Measurements from ENCODE around the gene DPH7.
A peak's percentile ranks its signal among the peaks of the same experiment; 100 is the strongest.
"Not testable (repeated sequence)": the region's sequence is repeated elsewhere in the genome, so short reads cannot be mapped to it uniquely, and the experiment has no call there.

DPH7 gene

DNA sequence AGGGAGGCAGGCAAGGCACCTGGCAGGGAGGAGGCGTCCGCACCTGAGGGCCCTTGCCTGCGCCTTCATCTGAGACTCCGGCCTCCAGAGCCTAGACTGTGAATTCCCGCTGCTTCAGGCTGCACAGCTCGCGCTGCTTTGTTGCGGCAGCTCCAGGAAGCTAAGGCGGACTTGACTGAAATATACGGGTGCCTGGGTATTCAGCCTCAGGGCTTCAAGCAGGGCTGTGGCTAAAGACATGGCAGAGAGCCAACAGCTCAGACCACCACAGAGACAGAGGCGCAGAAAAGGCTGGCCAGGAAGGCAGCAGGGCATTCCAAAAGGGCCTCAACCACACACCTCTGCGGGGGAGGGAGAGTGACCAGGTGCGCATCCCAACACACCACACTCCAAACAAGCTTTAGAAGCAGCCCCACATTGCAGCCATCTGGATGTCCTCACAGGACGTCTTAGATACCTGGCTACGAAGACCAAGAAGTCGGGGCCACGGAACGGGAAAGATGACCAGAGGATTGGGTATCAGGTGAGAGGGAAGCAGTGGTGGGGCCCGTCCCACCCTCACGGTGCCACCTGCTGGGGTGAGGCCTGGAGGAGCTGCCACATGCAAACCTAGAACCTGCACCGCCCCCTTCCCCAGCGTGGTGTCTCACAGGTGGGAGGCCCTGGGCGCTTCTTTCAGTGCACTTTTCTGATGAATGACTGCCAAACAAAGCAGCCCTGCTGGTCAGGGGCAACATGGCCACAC lies 1.7 kb upstream of the DPH7 start:
- no peak for DNase-seq

DNA sequence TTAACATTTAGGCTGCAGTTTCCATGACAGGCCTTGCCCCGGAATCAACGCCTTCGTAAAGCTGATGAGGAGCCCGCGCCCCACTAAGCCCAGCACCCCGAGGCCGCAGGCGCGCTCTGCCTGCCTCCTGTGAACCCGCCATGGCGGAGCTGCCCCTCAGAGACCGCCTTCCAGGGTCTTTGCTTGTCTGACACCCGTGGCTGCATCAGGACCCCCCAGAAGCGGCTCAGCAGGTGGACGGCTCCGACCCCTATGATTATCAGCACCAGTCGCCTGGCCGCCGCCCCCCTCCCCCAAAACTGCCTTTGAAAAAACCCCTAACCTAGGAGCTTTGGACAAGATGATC lies 507 bp upstream of the DPH7 start:
- DNase-seq, result no peak

DNA sequence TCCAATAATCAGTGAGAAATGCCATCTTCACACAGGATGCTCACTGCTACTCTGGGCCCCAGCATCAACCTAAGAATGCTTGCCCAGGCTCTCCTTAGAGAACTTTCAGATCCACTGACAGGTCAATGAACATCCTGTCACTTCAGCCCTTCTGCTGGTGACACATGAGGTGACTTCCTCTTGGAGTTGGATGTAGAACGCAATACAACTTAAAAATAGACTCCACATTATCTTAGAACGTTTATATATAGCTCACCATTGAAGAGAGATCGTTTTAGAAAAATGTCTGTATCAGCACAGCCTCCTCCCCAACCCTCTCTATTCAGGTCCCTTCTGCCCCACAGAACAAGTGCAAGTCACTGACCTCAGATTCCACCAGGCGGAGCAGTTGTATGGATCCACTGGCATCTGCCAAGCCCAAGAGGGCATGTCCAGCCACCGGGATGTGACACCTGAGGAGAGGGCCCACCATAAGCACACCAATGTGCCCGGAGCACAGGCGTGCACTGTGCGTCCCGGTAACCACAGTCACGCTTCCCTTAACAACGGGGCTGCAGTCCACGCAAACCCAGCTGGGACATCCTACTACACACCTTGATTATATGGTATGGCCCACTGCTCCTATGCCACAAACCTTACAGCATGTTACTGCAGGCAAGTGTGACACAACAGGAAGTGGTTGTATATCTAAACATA lies 2.9 kb downstream of the DPH7 start:
- DNase-seq, result no peak

DNA sequence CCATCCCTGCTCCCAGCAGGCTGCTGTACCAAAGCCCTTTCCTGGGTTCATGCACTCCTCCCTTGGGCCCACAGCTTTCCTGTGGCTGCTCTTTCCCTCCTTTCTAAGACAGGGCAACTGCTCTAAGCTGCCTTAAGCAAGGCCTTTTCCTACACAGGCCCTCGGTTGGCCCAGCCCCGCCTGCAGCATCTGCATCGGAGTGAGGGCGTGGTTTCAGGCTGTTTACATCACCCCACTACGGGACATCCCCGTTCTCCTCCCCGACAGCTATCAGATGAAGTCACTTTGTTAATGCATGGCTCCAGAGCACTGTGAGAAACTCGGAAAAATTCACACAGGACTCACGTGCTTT lies 3.4 kb downstream of the DPH7 start:
- DNase-seq, result no peak

DNA sequence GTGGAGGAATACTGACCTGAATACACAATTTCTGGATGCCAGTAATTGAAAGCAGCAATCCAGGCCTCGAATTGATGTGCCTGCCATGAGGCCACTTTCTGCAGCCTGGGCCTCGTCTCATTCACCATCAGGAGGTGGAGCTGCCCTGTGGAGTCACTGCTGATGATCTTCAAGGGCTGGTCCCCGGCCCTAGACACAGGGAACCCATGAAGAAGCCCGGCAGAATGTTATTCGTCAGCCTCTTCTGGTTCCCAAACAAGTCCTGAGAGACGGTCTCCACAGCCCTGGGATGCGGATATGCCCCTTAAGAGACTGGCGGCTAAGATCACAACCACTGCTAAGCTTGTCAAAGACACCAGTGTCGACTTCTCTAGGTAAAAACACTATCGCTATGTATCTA lies 4.5 kb downstream of the DPH7 start:
- no peak for DNase-seq

DNA sequence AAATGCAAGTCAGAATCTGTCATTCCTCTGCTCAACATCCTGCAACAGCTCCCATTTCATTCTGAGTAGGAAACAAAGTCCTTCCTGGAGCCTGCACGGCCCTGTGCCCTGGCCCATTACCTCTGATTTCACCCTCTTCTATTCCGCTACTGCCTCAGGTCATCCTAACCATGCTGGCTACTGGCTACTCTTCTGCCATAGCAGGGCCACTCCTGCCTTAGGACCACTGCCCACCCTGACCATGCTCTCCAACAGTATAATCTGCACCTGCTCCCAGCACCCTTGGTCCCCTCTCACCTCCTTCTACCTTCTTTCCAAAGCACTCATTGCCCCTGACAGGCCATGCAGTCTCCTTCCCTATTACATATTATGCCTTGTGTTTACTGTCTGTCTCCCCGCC lies 8.2 kb downstream of the DPH7 start:
- DNase-seq, result no peak

DNA sequence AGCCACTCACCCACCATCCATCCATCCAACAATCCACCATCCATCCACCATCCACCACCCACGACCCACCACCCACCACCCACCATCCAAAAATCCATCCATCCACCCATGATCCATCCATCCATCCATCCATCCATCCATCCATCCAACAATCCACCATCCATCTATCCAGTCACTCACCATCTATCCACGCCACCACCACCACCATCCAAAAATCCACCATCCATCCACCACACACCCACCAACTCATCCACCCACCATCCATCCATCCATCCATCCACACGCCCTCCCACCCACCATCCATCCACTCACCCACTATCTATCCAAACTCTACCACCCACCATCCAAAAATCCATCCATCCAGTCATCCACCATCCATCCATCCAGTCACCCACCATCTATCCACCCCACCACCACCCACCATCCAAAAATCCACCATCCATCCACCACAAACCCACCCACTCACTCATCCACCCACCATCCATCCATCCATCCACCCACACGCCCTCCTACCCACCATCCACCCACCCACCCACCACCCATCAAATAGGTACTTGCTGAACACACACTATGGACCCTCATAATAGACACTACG lies 9.0 kb downstream of the DPH7 start:
- no peak for DNase-seq

DNA sequence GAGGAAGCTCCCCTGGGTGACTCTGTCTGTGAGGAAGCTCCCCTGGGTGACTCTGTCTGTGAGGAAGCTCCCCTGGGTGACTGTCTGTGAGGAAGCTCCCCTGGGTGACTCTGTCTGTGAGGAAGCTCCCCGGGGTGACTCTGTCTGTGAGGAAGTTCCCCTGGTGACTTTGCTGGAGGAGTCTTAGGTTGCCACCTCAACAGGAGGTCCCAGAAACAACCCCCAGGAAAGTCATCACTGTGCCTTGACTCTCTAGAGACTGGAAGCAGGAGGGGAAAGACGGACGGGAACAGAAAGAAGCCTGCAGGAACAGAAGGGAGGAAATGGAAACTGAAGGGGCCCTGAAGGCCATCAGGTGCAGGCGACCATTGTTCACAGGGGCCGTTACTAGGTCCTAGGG lies 10.3 kb downstream of the DPH7 start:
- DNase-seq, result not testable (repeated sequence)

DNA sequence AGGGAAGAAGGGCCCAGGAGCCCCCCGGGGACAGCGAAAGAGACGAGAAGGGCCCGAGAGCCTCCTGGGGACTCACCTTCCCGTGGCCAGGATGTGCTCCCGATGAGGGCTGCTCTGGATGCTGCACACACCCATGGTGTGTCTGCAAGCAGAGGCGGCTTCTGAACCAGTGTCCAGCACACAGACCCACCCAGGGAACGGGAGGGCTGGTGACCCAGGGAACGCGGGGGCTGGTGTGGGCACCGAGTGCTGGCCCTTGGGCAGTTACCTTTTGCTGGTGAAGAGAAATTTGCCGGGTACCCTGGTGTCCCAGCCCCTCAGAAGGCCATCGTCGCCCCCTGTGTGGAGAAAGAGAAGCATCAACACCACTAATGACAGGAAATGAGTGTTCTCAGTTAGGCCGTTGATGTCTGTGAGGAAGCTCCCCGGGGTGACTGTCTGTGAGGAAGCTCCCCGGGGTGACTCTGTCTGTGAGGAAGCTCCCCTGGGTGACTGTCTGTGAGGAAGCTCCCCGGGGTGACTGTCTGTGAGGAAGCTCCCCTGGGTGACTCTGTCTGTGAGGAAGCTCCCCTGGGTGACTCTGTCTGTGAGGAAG lies 13.8 kb downstream of the DPH7 start:
- DNase-seq, result no peak

DNA sequence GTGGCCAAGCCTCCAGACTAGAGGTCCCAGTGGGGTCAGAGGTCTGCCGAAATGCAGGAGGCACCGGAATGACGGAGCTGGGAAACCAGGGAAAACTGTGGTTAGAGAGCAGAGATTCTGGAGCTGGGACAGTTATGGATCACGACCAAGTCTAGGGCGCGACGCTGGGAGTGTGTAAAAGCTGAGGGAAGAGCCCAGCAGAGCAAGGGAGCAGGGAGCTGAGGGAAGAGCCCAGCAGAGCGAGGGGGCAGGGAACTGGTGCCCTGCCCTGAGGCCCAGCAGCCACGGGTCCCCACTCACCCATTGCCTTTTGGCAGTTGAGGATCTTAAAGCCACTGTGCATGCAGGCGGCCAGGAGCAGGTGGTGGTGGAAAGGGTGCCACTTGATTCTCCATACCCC lies 14.6 kb downstream of the DPH7 start:
- DNase-seq, result no peak

DNA sequence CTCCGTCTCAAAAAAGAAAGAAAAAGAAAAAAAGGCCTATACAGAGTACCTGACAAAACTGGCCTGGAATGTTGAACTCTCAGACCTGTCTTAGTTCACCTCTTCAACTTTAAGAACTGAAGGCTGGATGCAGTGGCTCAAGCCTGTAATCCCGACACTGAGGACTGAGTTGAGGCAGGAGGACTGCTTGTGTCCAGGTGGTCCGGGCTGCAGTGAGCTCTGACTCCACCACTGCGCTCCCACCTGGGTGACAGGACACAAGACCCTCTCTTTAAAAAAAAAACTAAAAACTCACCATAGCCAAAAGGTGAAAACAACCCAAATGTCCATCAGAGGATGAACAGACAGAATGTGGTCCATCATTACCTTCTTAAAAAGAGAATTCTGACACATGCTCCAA lies 20.6 kb downstream of the DPH7 start:
- no peak for DNase-seq

DNA sequence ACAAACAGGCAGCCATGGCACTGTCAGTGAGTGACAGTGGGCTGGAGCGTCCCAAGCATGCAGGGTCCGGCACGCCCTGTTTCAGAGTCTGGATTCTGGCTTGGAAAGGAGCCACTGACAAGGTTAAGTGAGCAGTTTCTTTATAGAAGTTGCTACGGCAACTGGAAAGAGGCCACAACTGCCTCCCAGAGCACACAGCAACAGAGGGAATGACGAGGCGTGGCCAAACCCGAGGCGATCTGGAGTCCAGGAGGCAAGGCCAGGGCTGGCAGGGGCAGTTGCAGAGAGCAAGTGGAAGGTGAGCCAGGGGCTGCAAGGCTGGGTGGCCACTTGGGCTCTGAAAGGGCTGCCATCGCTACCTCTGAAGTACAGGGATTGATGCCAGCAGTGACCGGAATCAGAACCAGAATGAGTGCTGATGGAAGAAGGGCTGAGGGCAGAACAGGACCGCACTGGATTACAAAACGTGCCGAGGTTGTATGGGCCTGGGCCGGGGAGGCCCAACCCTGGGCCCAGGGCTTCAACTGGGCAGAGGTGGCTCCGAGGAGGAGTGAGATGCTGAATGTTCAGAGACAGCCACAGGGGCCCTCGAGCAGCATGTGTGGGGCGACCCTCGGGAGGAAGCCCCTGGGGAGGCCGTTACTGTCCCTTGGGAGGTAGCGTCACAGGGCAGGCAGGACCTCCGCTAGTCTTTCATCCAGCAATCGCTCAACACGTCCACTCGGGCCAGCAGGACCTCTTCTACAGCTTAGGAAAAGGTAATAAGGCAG lies 22.5 kb downstream of the DPH7 start:
- DNase-seq, result no peak

DNA sequence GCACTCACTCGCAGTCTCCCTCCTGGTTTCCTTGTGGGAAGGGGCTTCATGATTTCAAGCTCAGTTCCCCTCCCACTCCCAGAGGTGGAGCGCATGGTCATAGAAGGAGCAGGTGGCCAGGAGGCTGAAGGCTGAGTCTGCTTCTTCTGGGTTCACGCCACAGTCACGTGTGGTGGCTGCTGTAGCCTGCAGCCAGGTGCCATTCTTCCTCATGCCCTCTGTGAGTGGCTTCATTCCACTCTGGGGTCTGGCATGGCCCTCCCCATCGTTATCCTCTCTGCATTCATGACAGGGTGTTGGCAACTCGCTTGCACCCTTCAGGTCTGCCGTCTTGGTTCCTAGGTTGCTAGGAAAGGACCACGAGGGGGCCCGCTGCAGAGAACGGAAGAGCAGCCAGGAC lies 23.5 kb downstream of the DPH7 start:
- DNase-seq, result no peak

DNA sequence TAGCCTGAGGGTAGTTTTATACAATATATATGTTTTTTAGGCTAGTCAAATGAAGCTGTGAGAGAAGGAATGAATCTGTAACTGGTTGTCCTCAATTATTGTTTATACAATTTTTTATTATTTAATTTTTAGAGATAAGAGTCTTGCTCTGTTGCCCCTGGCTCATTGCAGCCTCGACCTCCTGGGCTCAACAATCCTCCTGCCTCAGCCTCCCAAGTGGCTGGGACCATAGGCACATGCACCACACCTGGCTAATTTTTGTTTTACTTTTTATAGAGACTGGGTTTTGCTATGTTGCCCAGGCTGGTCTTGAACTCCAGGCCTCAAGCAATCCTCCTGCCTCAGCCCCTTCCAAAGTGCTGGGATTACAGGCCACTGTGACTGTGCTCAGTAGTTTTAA lies 24.4 kb downstream of the DPH7 start:
- no peak for DNase-seq

DNA sequence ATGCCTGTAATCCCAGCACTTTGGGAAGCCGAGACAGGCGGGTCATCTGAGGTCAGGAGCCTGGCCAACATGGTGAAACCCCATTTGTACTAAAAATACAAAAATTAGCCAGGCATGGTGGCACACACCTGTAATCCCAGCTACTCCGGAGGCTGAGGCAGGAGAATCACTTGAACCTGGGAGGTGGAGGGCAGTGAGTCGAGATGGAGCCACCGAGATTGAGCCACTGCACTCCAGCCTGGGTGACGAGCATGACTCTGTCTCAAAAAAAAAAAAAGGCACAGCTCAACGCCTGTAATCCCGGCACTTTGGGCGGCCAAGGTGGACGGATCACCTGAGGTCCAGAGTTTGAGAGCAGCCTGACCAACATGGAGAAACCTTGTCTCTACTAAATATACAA lies 25.1 kb downstream of the DPH7 start:
- not testable (repeated sequence) for DNase-seq

DNA sequence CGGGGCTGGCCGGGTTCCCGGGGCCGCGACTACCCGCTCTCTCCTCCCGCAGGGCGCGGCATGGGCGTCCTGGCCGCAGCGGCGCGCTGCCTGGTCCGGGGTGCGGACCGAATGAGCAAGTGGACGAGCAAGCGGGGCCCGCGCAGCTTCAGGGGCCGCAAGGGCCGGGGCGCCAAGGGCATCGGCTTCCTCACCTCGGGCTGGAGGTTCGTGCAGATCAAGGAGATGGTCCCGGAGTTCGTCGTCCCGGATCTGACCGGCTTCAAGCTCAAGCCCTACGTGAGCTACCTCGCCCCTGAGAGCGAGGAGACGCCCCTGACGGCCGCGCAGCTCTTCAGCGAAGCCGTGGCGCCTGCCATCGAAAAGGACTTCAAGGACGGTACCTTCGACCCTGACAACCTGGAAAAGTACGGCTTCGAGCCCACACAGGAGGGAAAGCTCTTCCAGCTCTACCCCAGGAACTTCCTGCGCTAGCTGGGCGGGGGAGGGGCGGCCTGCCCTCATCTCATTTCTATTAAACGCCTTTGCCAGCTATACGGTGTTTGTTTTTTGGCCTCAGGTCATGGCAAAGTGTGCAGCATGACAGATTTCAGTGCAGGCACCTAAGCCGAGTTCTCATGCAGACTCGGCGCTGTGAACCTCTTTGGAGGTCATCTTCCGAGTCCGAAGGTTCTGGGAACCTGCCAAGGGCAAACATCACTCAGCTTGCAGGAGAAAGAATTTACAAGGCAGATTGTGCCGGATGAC lies 26.5 kb downstream of the DPH7 start:
- peak; percentile 6 for DNase-seq

DNA sequence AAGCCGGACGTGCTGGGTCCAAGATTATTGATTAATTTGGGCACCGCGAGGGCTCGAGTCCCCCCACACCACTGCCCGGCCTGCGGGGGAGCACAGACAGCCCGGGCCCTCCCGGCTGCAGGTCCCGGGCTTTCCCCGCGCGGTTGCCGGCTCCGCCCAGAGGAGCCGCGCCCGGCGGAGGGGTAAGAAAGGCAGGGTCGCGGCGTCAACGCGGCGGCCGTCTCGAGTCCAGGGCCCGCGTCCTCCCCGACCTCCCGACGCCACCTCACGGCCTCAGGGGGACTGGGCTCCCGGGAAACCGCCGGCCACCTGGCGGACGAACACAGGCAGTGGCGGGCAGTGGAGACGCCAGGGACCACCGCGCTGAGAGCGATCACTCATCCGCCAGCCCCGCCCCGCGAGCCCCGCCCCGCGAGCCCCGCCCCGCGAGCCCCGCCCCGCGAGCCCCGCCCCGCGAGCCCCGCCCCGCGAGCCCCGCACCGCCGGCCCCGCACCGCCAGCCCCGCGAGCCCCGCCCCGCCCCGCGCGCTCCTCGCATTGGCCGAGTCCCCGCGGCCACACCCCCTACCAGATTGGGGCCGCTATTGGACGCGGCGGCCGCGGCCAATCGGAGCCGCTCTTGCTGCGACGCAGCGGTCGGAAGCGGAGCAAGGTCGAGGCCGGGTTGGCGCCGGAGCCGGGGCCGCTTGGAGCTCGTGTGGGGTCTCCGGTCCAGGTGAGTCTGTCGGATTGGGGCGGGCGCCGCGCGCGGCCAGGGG lies 27.3 kb downstream of the DPH7 start, which contains the start of gene MRPL41:
TSS of gene MRPL41 (plus strand) at position 616 of the 758 bp plus-strand sequence. CDS start 203 bp downstream, outside the sequence.
- DNase-seq, result peak; percentile 89

DNA sequence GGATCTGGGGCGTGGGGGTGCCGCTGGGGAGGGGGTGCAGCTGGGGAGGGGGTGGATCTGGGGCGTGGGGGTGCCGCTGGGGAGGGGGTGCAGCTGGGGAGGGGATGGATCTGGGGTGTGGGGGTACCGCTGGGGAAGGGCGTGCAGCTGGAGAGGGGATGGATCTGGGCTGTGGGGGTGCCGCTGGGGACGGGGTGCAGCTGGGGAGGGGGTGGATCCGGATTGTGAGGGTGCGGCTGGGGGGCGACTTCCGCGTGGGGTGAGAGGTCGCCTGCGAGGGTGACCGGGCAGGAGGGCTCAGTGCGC lies 27.8 kb downstream of the DPH7 start:
- not testable (repeated sequence) for DNase-seq

DNA sequence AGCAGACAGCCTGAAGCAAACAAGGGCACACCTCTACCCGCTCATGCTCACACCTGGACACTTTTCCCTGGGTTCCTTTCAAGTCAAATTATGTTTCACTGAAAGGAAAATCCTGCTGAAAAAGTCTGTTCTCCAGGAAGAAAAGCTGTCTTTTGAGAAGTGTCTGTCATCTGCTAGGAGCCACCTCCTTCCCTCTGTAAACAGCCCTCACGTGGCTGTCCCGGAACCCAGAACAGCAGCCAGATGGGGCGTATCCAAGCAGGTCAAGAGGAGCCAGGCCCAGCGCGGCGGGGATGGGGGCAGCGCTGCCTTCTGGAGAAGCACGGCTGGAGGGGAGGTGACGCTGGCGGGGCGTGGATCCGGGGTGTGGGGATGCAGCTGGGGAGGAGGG lies 28.5 kb downstream of the DPH7 start, which contains the start of gene PNPLA7:
TSS of gene PNPLA7 (minus strand) at position 172 of the 391 bp plus-strand sequence. CDS start 205 bp downstream, outside the sequence.
- peak; percentile 33 for DNase-seq

DNA sequence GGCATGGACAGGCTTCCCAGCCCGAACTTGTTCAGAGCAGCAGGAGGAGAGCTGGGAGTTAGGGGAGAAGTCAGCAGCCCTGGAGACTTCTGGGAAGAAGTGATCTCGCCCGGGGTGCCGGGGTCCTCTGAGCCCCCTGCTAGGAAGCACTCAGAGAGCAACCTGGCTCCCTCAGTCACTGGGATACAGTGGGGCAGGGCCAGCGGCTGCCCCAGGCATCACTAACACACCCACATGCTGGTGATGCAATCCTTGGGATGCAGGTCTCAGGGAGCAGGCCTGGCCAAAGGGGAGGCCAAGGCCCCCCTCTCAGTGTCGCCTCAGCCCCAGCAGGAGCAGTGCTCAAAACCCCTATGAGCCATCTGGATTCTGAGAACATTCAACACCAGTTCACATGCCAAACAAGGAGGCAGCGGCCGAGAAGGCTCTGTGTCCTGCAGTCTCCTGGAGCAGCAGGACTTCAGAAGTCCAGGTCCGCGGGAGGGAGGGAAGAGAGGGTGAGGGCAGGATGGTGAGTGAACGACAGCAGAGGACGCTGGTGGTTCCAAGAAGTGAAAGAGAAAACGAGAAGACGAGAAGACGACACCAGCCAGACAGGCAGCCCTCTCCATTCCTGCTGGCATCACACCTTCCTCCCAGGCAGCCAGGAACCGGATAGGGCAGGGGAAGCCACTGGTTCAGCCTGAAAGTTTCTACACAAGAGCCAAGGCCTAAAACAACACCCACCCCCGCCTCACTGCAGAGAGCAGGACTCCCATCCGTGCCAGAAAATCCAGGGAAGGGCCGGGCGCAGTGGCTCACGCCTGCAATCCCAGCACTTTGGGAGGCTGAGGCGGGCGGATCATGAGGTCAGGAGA lies 30.8 kb downstream of the DPH7 start:
- DNase-seq, result no peak

DNA sequence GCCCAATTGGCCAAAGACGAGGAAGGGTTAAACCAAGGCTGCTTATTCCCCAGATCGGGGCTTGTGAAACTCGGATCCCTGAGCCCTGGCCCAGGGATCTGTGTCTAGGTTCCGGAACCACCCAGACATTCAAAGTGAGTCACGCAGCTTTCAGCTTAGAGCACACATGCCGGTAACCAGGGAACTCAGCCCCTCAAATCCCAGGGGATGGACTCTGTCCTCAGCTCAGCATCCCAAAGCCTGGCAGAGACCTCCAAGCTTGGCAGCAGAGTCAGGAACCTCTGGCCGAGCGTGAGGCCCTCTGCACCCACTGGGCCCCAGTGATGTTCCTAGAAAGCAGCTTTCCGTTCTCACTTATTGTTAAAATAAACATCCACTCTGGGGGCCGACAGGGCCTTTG lies 33.6 kb downstream of the DPH7 start:
- no peak for DNase-seq

All from NCI-H226 (cell line).